Brain microvascular endothelial cell (primary cell): ENCODE results near the gene GALNTL6.

Experiments
- DNase-seq: peaks from one replicate; pipeline ENCODE4 v3.0.0-alpha.2; 2020
- H3K27ac ChIP-seq: fragments of 250-450 bp; sonication (Bioruptor Pico); 2 replicates; pipeline ENCODE4 v1.5.1; 2020; ENCODE audit warnings: mild to moderate bottlenecking, moderate library complexity
- H3K27me3 ChIP-seq: fragments of 250-450 bp; sonication (Bioruptor Pico); replicated peaks from 2 replicates; pipeline ENCODE4 v1.5.1; 2020; ENCODE audit warnings: mild to moderate bottlenecking
- H3K36me3 ChIP-seq: fragments of 250-450 bp; sonication (Bioruptor Pico); replicated peaks from 2 replicates; pipeline ENCODE4 v1.5.1; 2020; ENCODE audit warnings: mild to moderate bottlenecking
- H3K4me3 ChIP-seq: 2 replicates; pipeline ENCODE4 v1.5.1; 2011; ENCODE audit warnings: low read depth, mild to moderate bottlenecking, control low read depth, low read length, moderate library complexity
- in situ Hi-C: cut with HindIII; loops from 2 replicates; pipeline ENCODE4 v1.10.0; 2017; ENCODE audit warnings: low sequenced_read_pairs, low pct_ligation_motif_present
- TF ChIP-seq, protein P1 (sequence below): IDR thresholded peaks from 2 replicates; pipeline ENCODE4 v1.5.1; 2011; ENCODE audit warnings: low read depth, mild to moderate bottlenecking, moderate library complexity, low read length, control low read depth, inconsistent platforms; ENCODE audit errors: missing control alignments

GALNTL6 gene

DNA sequence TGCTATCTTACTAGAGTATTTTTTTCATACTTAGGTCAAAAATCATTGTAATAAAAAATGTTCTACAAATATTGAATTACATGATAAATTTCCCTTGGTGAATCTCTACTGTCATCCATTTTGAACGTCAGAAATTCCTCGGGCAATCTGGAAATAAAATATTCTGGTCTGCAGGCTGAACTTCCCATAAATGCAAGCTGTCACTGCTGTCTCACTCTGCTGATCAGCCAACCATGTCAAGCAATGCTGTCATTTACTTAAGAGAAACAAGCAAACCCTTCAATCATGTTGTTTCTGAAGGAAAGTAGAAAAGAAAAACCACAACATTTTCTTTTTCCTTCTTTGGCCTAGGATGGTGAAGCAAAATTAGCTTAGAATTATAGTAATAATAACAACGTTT lies 841.3 kb downstream of the GALNTL6 start:
- TF ChIP-seq, protein P1, sequence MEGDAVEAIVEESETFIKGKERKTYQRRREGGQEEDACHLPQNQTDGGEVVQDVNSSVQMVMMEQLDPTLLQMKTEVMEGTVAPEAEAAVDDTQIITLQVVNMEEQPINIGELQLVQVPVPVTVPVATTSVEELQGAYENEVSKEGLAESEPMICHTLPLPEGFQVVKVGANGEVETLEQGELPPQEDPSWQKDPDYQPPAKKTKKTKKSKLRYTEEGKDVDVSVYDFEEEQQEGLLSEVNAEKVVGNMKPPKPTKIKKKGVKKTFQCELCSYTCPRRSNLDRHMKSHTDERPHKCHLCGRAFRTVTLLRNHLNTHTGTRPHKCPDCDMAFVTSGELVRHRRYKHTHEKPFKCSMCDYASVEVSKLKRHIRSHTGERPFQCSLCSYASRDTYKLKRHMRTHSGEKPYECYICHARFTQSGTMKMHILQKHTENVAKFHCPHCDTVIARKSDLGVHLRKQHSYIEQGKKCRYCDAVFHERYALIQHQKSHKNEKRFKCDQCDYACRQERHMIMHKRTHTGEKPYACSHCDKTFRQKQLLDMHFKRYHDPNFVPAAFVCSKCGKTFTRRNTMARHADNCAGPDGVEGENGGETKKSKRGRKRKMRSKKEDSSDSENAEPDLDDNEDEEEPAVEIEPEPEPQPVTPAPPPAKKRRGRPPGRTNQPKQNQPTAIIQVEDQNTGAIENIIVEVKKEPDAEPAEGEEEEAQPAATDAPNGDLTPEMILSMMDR, result no peak
- no peak for DNase-seq
- in situ Hi-C loops, result no loop called here
- no peaks in the 10 kb centered on the region for H3K27me3 ChIP-seq
- no peak overlapping the region for H3K27ac ChIP-seq
- H3K36me3 ChIP-seq, result no peaks in the 10 kb centered on the region
- H3K4me3 ChIP-seq, result no peak overlapping the region

DNA sequence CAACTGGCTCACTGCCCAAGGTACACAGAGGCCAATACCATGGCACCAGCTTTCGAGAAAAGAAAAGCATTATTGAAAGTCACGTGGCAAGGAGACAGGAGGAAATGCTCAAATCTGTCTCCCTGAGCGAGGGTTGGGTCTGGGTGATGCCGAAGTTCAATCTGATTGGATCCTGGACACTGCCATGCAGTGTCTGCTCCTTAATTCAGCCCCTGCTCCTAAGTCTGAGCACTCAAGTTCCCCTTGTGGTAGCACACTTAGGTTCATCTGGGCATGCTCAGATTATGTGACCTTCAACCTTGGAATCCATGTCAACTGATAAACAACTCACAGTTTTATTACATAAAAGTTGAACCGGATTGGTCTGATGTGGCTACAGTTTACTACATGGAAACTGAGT lies 842.9 kb downstream of the GALNTL6 start:
- TF ChIP-seq, protein P1, result no peak
- in situ Hi-C loops, result no loop called here
- no peak for DNase-seq
- no peak overlapping the region for H3K4me3 ChIP-seq
- H3K36me3 ChIP-seq, result no peaks in the 10 kb centered on the region
- H3K27me3 ChIP-seq, result no peaks in the 10 kb centered on the region
- no peak overlapping the region for H3K27ac ChIP-seq

GRCh38 chr4:172657081-172657480 lies 843.9 kb downstream of the GALNTL6 start:
- no peak overlapping the region for H3K4me3 ChIP-seq
- DNase-seq, result no peak
- H3K27me3 ChIP-seq, result no peaks in the 10 kb centered on the region
- TF ChIP-seq, protein P1, result no peak
- H3K27ac ChIP-seq, result no peak overlapping the region
- in situ Hi-C loops, result no loop called here
- H3K36me3 ChIP-seq, result no peaks in the 10 kb centered on the region

DNA sequence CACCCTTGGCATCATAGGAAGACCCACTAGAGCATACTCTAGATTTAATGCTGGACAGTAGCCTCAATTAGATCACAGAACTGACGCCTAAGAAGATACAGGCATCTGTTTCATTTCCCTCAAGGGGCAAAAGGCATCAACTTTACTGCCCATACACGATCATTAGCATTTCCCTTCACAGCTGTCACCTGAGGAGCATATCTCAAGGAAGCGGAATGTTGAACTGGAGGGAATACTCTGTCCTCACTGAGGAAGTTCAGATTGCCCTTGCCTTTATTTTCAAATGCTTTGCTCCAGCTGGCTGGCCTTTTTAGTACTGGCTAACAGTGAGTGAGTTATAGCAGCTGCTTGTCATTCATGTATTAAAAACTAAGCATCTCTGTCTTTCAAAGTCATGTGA lies 847.0 kb downstream of the GALNTL6 start:
- H3K27me3 ChIP-seq, result no peaks in the 10 kb centered on the region
- H3K36me3 ChIP-seq, result no peaks in the 10 kb centered on the region
- H3K4me3 ChIP-seq, result no peak overlapping the region
- H3K27ac ChIP-seq, result no peak overlapping the region
- no peak for DNase-seq
- TF ChIP-seq, protein P1, result no peak
- in situ Hi-C loops, result no loop called here

DNA sequence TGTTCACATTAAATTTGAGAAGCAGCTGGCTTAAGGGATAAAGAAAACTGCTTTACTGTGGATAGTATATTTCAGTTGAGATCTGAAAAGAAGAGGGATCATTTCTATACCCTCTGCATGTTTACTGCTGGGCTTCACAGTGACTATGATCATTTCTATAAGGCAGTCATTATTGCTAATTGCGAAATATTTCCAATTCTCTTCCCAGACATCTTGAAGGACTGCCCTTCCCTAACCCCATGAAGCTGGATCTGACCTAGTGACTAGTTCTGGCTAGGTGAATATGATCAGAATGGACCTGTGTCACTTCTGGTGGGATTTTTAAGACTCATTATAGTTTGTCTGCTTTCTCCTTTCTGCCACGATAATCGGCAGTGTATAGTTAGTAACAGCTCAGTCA lies 848.9 kb downstream of the GALNTL6 start:
- Histone ChIP-seq H3K4me3 (no peak overlapping the region), H3K36me3 (no peaks in the 10 kb centered on the region), H3K27me3 (no peaks in the 10 kb centered on the region), H3K27ac (no peak overlapping the region)
- no peak for DNase-seq
- in situ Hi-C loops, result no loop called here
- TF ChIP-seq, protein P1, result no peak

- Histone ChIP-seq H3K36me3 (no peaks in the 10 kb centered on the region), H3K4me3 (no peak overlapping the region), H3K27ac (no peak overlapping the region), H3K27me3 (no peaks in the 10 kb centered on the region)
- DNase-seq, result no peak
- in situ Hi-C loops, result no loop called here
- TF ChIP-seq, protein P1, result no peak
Measured at GRCh38 chr4:172666711-172667368, 853.6 kb downstream of the GALNTL6 start.
